ENCODE data around the gene PTPRM.
"Not testable (repeated sequence)": the region's sequence is repeated elsewhere in the genome, so short reads cannot be mapped to it uniquely, and the experiment has no call there.

PTPRM gene

DNA sequence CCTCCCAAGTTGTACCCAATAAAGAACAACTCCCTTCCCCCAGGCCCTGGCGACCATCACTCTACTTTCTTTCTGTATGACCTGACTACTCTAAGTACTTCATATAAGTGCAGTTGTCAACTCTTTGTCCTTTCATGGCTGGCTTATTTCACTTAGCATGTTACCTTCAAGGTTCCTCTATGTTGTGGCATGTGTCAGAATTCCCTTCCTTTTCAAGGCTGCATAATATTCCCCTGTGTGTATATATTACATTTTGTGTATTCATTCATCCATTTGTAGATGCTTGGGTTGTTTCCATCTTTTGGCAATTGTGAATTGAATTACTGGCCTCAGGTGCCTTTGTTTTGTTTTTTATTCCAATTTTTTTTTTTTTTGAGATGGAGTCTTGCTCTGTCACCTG lies 860.2 kb downstream of the PTPRM start:
- no peak for DNase-seq (ENCODE audit: low spot score)

DNA sequence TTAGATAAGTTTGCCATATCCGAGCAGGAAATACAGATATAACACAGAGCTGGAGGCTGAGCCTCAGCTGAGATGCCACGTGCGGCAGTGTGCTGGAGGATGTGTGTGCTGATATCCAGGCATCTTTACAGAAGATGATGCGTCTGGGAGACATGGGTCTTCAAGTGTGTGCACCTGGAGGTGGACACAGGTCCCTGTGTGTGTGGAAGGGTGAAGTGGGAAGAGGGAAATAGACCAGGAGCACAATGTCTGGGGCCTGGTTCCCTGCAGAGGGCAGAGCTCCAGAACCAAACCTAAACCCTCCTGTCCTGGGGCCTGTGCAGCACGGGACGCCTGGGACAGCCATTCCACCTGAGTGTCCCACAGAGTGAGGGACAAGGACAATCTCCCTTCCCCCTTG lies 861.8 kb downstream of the PTPRM start:
- DNase-seq (ENCODE audit: low spot score): no peak

DNA sequence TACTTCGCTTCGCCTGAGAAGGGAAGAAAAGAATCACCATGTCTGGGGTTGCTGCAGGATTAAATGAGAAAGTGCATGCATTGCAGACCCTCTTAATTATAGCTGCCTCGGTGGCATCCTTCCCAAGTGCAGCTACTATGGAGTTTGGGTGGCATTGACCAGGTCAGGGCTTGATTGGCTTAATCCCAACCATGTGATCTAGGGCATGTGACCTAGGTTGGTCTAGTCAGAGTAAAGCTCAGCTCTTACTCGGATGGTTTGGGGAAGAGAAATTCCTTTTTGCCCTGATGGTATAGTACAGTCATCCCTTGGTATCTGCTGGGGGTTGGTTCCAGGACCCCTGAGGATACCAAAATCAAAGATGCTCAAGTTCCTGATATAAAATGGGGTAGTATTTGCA lies 863.9 kb downstream of the PTPRM start:
- no peak for DNase-seq (ENCODE audit: low spot score)

DNA sequence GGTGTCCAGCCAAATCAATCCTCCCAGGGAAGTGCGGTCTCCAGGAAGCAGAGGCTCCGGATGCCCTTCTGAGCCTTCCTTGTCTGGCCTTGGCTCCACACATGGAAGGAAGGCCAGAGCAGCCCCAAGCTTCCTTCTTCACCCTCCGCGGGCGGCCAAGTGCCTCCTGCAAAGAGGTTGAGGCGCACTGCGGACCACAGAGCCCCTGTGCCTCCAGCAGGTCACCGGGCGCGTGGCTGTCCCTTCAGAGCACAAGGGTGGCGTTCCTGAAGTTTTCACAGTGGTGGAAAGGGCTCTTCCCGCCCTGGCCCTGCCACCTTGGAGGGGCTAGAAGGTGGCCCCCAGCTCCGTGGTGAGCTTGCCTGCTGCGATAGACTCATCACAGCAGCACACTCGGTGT lies 866.2 kb downstream of the PTPRM start:
- DNase-seq (ENCODE audit: low spot score): no peak

DNA sequence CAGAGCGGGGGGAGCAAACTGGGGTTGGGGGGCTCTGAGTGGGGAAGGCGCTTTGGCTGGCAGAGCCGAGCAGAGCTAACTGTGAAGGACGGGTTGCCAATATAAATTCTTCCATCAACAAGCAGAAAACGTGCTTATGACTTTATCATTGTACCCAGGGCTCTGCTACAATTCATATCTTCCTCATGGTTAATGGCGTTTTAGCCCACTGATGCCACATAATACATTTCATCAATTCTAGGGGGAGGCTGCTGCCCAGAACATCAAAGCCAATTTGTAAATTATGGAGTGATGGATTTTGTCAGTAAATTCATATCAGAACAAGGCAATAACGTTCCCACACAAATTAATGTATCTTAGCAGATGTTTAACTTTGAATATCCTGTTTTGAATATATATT lies 866.7 kb downstream of the PTPRM start:
- no peak for DNase-seq (ENCODE audit: low spot score)

DNA sequence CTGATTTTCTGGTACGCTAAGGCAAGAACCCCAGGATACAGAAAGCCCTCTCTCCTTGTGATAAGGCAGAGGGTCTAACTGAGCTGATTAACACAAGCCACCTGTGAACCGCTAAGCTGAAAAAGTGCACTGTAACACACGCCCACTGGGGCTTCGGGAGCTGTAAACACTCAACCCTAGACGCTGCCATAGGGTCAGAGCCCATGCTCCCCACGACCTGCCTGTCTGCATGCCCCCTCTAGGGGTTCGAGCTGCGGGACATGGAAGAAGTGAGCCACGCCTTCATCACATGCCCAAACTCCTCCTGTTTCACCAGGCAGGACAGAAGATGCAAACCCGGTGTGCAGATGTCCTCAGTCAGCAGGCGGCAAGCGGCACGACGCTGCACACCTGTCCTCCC lies 868.3 kb downstream of the PTPRM start:
- DNase-seq (ENCODE audit: low spot score): no peak

DNA sequence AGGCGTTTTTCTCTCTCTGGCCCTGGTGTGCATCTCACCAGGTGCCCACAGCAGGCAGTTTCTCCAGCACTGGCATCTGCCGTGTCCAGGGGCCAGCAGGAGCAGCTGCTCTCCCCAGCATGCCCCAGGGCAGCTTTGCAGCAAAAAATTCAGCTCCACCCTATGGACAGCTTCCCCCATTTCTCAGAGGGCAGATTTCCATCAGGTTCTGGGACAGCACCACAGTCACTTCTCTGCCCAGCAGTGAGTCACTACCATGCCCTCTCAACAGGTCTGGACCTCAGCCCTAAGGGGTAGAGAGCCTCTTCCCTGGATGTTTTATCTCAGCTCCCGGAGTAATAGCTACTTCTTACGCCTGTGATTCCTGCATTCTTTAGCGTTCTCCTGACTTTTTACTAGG lies 871.9 kb downstream of the PTPRM start:
- no peak for DNase-seq (ENCODE audit: low spot score)

DNA sequence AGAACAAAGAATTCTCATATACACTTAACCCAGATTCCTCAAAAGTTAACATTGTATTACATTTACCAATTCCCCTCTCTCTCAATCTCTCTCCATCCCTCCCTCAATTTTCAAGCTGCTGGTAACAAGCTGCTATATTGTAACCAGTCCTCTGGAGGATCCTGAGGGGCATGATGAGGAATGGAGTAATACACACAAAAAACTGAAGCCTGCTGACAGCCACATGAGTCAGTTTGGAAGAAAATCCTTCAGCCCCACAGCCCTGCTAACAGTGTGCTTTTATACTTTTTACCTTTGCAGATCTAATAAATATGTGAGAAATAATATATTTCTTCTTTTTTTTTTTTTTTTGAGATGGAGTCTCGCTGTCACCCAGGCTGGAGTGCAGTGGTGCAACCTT lies 876.4 kb downstream of the PTPRM start:
- no peak for DNase-seq (ENCODE audit: low spot score)

DNA sequence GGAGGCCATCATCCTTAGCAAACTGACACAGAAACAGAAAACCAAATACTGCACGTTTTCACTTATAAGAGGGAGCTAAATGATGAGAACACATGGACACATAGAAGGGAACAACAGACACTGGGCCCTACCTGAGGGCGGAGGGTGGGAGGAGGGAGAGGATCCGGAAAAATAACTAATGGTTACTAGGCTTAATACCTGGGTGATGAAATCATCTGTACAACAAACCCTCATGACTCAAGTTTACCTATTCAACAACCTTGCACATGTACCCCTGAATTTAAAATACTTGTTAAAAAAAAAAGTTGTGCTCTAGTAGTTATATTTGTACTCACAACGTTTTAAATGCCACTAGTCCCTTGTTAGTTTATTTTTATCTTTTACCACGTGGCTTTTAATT lies 879.8 kb downstream of the PTPRM start:
- not testable (repeated sequence) for DNase-seq (ENCODE audit: low spot score)

DNA sequence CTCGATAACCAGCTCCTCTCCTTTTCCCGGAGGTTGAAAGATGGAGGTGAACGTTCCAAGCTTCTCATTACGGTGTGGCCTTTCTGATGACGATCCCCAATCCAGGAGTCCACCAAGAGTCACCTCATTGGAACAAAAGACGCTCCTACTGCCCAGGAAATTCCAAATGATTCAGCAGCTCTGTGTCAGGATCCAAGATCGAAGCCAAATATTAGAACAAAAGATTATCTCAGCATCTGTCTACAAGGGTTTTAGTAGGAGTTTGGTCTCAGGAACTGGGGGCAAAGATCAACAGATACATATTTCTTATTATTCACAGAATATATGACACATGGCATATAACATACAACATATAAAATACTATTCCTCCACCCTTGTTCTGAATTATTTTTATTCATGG lies 881.0 kb downstream of the PTPRM start:
- DNase-seq (ENCODE audit: low spot score): no peak

DNA sequence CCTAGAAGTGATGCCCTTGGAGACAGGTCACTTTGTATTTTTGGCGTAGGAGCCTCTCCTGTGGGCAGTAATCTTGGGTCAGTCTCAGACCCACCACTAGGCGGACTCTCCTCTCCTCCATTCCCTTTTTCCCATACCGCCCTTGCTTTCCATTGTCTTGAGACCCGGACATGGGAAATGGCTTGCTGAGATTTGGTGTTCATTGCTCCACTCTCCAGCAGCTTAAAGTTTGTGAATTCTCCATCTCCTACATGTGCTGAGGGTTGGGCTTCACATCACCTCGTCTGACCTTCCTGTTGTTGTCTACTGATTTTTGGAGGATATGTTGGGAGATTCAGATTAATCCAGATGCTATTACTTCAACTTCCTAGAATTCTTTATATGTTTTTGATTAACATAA lies 882.9 kb downstream of the PTPRM start:
- no peak for DNase-seq (ENCODE audit: low spot score)

DNA sequence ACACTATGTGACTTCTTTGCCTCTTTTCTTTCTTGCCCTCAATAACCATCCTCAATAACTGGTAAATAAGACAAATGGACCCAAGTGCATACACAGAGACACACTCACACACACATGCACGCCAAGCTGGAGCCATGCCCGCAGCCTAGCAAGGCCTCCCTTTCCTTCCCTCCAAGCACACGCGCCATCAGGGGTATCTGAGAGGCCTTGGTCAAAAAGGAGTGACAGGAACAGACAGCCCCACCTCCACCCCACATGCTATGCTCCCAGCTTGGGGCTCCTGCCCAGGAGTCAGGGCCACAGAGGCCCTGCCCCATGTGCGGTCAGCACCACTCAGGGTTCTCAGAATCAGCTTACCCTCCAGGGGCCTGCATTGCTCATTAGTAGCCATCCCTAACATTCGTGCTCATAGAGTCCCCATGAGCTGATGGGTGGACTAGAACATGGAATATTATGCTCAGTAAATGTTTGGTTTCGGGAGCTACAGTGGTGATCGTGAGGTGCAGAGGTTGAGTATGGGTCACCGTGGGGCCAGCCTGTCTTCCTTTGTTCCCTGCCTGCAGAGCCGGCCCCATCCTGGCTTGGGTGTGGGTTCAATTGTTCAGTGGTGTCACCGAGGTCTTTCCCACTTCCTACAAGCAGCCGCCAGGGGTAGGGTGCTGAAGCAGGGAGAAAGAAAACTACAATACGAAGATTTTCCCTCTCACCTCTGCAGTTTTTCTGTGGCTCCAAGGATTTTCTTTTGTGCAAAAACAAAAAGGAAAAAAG lies 884.0 kb downstream of the PTPRM start:
- no peak for DNase-seq (ENCODE audit: low spot score)

DNA sequence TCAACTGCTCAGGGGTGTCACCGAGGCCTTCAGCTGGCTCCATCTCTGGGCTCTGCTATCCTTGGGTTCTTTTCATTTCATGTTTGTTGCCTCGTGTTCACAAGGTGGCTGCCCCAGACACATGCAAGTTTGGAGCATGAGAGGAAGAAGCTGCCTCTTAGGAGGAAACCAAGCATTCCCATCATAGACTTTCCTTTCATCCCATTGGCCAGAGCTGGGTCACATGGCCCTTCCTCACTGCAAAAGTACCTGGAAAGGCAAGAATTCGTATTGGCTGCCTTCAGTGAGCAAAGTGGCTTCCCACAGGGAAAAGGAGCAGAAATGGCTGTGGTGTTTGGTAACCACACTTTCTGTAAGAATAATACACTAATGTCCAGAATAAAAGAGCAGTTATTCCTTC lies 886.4 kb downstream of the PTPRM start:
- no peak for DNase-seq (ENCODE audit: low spot score)

DNA sequence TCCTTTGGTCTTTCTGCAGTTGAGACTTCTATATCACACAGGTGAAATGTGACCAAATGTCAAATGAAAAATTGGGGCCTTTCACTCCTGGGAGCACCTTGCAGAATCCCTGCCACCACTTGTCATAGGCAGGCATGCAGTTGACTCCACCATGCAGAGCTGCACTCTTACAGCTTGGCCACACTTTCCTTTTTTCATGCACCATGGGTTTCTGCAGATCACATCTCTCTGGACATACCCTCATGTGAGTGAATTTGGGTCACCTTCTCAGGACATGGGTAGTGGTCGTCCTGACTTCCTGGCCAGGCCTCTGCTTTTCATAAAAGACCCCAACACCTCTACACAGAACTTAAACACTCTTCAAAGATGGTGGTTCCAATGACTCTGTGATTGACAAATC lies 887.0 kb downstream of the PTPRM start:
- DNase-seq (ENCODE audit: low spot score): no peak

DNA sequence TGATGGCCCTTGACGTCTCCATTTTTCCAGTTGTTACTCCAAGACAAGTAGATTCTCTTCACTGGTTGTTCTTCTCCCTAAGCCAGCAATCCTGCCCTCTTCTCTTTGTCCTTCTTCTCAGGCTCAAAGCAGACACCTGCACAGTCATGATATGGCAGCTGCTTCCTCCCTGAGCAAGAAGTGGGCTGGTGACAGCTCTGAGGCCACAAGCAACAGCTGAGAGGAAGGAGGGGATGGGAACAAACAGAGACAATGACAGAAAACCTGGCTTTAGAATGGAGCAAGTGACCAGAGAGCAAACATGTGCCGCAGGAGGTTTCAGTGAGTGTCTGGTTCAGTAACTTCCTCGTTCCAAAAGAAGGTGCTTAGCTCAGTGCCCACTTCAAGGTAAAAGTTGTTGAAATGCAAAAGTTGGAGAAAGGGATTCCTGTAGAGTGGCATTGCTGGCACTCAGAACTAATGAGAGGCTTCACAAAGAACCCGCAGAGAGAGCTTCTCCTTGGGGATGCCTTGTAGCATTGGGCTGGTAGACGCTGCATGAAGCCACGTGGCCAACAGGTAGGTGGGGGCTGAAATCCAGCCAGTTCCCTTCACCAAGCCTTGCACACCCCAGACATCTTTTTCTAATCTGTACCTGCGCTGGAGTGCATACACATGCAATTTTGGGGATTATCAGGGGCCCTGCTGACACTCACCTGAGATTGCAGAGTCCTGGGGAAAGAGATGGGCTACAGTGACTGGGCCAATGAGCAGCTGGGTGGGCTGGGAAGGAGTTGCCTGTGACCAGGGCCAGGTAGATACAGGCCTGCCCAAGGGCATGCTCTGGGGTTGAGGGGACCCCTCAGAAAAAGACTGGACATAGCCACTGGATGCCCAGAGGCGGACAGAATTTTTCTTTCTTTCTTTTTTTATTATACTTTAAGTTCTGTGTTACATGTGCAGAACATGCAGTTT lies 888.8 kb downstream of the PTPRM start:
- no peak for DNase-seq (ENCODE audit: low spot score)
